Stimulated activated CD4-positive, alpha-beta T cell treated with anti-CD3 and anti-CD28 coated beads, Interleukin-12 subunit alpha, Interleukin-12 subunit beta, amount 100 ng/mL, for 24 hours (primary cell): ENCODE measurements around the gene COPS9.

Experiments
- DNase-seq, 2 experiments: peaks; one replicate each; pipeline ENCODE4 v3.0.0-alpha.2; 2020; ENCODE audit warnings: low read depth in 2 of 2

The COPS9 gene

GRCh38 chr2:240136013-240136670, at the start of gene COPS9:
Gene COPS9, minus strand, starts transcription at chr2:240136305. Its CDS starts 21 bp downstream, at chr2:240136284.
- DNase-seq = peak; percentile 75 to 77

- DNase-seq = no peak
Measured at GRCh38 chr2:240184656-240185055, 48.6 kb upstream of the COPS9 start.

- no peak for DNase-seq
Measured at GRCh38 chr2:240183875-240184590, 47.9 kb upstream of the COPS9 start.

GRCh38 chr2:240183006-240183874, 47.1 kb upstream of the COPS9 start:
- no peak for DNase-seq

- no peak for DNase-seq
Measured at GRCh38 chr2:240182476-240182875, 46.4 kb upstream of the COPS9 start.

GRCh38 chr2:240182001-240182400, 45.9 kb upstream of the COPS9 start:
- no peak for DNase-seq

GRCh38 chr2:240179941-240180666, 44.0 kb upstream of the COPS9 start:
- DNase-seq = no peak

- DNase-seq = no peak
Measured at GRCh38 chr2:240179186-240179815, 43.2 kb upstream of the COPS9 start.

GRCh38 chr2:240178564-240178963, 42.5 kb upstream of the COPS9 start:
- DNase-seq = no peak

GRCh38 chr2:240174496-240174895, 38.4 kb upstream of the COPS9 start:
- no peak for DNase-seq

GRCh38 chr2:240172071-240172895, 36.2 kb upstream of the COPS9 start:
- DNase-seq = no peak

- DNase-seq = no peak
Measured at GRCh38 chr2:240170883-240171282, 34.8 kb upstream of the COPS9 start.

- DNase-seq = no peak
Measured at GRCh38 chr2:240170354-240170735, 34.2 kb upstream of the COPS9 start.

- DNase-seq = no peak
Measured at GRCh38 chr2:240169486-240170353, 33.6 kb upstream of the COPS9 start.

GRCh38 chr2:240168546-240169361, 32.6 kb upstream of the COPS9 start:
- DNase-seq = no peak

GRCh38 chr2:240168041-240168440, 31.9 kb upstream of the COPS9 start:
- DNase-seq = no peak

GRCh38 chr2:240167588-240167880, 31.4 kb upstream of the COPS9 start:
- DNase-seq = no peak

- DNase-seq = no peak
Measured at GRCh38 chr2:240166761-240167587, 30.9 kb upstream of the COPS9 start.
